HEK293T (cell line): ENCODE results near the gene CTPS2.

Source experiments
- ARNT ChIP-seq: fragments of 450-650 bp; IDR thresholded peaks from 2 replicates; pipeline ENCODE4 v1.6.1; 2017; ENCODE audit warnings: mild to moderate bottlenecking
- BHLHE40 ChIP-seq: fragments of 450-650 bp; IDR thresholded peaks from 2 replicates; pipeline ENCODE4 v1.6.1; 2016; ENCODE audit warnings: mild to moderate bottlenecking, moderate library complexity, borderline replicate concordance
- FOXK2 ChIP-seq: fragments of 450-650 bp; IDR thresholded peaks from 2 replicates; pipeline ENCODE4 v1.6.1; 2016; ENCODE audit warnings: mild to moderate bottlenecking
- FOXM1 ChIP-seq: fragments of 450-650 bp; IDR thresholded peaks from 2 replicates; pipeline ENCODE4 v1.6.1; 2017; ENCODE audit warnings: mild to moderate bottlenecking, borderline replicate concordance
- SP1 ChIP-seq: fragments of 450-650 bp; IDR thresholded peaks from 2 replicates; pipeline ENCODE4 v1.6.1; 2017
- TARDBP ChIP-seq: fragments of 450-650 bp; IDR thresholded peaks from 2 replicates; pipeline ENCODE4 v1.6.1; 2016
- ZNF384 ChIP-seq: fragments of 450-650 bp; IDR thresholded peaks from 2 replicates; pipeline ENCODE4 v1.6.1; 2016

- TF ChIP-seq FOXM1 (no peak), ZNF384 (no peak), TARDBP (no peak), FOXK2 (no peak), BHLHE40 (no peak), SP1 (no peak), ARNT (no peak)
Observed at GRCh38 chrX:16617382-16617781, 95.1 kb downstream of the CTPS2 start.
